HG02759 (cell line): ENCODE data around the gene EDNRA.

Source experiments
- ATAC-seq: cut with Tn5 transposase; IDR thresholded peaks from one replicate; pipeline ENCODE4 v1.9.1; 2021; ENCODE audit warnings: mild to moderate bottlenecking, moderate library complexity; ENCODE audit not compliant: unreplicated experiment

The EDNRA gene

GRCh38 chr4:147538711-147539110 lies 57.8 kb downstream of the EDNRA start:
- ATAC-seq = no peak

- ATAC-seq = no peak
These were observed 59.1 kb downstream of the EDNRA start for GRCh38 chr4:147539959-147540358.

GRCh38 chr4:147542229-147542990 lies 61.5 kb downstream of the EDNRA start:
- ATAC-seq = no peak

GRCh38 chr4:147543034-147543433 lies 62.1 kb downstream of the EDNRA start:
- no peak for ATAC-seq

GRCh38 chr4:147546349-147546748 lies 65.5 kb downstream of the EDNRA start:
- no peak for ATAC-seq

- no peak for ATAC-seq
These were observed 66.6 kb downstream of the EDNRA start for GRCh38 chr4:147547314-147548056.

GRCh38 chr4:147548256-147548655 lies 67.4 kb downstream of the EDNRA start:
- ATAC-seq = no peak

GRCh38 chr4:147550626-147551246 lies 69.8 kb downstream of the EDNRA start:
- peak; percentile 69 for ATAC-seq

GRCh38 chr4:147560625-147561024 lies 79.7 kb downstream of the EDNRA start:
- no peak for ATAC-seq

GRCh38 chr4:147566762-147567161 lies 85.9 kb downstream of the EDNRA start:
- ATAC-seq = no peak

GRCh38 chr4:147567276-147567675 lies 86.4 kb downstream of the EDNRA start:
- ATAC-seq = no peak

- ATAC-seq = no peak
These were observed 89.7 kb downstream of the EDNRA start for GRCh38 chr4:147570616-147571015.

GRCh38 chr4:147571036-147571770 lies 90.3 kb downstream of the EDNRA start:
- ATAC-seq = no peak

- no peak for ATAC-seq
These were observed 95.2 kb downstream of the EDNRA start for GRCh38 chr4:147576084-147576483.

GRCh38 chr4:147578051-147578476 lies 97.2 kb downstream of the EDNRA start:
- ATAC-seq = no peak

- ATAC-seq = no peak
These were observed 97.7 kb downstream of the EDNRA start for GRCh38 chr4:147578593-147578992.

GRCh38 chr4:147580396-147580795 lies 99.5 kb downstream of the EDNRA start:
- ATAC-seq = no peak

- no peak for ATAC-seq
These were observed 100.9 kb downstream of the EDNRA start for GRCh38 chr4:147581606-147582350.

GRCh38 chr4:147582386-147583060 lies 101.6 kb downstream of the EDNRA start:
- no peak for ATAC-seq

GRCh38 chr4:147583876-147584275 lies 103.0 kb downstream of the EDNRA start:
- no peak for ATAC-seq
